ENCODE data around the gene TCF19. TPM values are rescaled to one million over a fixed set of nuclear protein-coding genes. Genes with fewer than 3 reads are reported as not detected.

Gene TCF19
- total RNA-seq, 1 experiment from 2014 or later = 12.7 TPM

GRCh38 chr6:31172973-31173384 is 14.6 kb downstream of the TCF19 start (continued):
- TF ChIP-seq MAX (CRISPR knock-in tag; IDR thresholded peaks at IDR 0.05) (peak; percentile 85), TEAD4 (CRISPR knock-in tag; IDR thresholded peaks at IDR 0.05) (no peak), GRHL2 (CRISPR knock-in tag; IDR thresholded peaks at IDR 0.05; ENCODE audit: insufficient replicate concordance, severe bottlenecking) (no peak), PRDM15 (CRISPR knock-in tag; IDR thresholded peaks at IDR 0.05) (peak; percentile 85)

- H3K4me1 Mint-ChIP-seq = peaks cover 62% of the 10 kb centered on the region
- H3K4me3 Mint-ChIP-seq = peak overlapping the region; percentile 81
- no peak for ATAC-seq
These were observed 15.0 kb downstream of the TCF19 start for GRCh38 chr6:31173406-31173805.

More at GRCh38 chr6:31173406-31173805, 15.0 kb downstream of the TCF19 start:
- TF ChIP-seq CREB1 (CRISPR knock-in tag; IDR thresholded peaks at IDR 0.05) (0 out of 2 replicates have a peak, but pooled peaks have one; percentile 1), MLX (CRISPR knock-in tag; IDR thresholded peaks at IDR 0.05) (no peak), ARID4B (CRISPR knock-in tag; IDR thresholded peaks at IDR 0.05; ENCODE audit: borderline replicate concordance) (no peak), CTCF (IDR thresholded peaks at IDR 0.05) (no peak), FOXP1 (CRISPR knock-in tag; IDR thresholded peaks at IDR 0.05; ENCODE audit: borderline replicate concordance) (peak; percentile 33; the same call in 1 of the 2 replicates), ZNF425 (CRISPR knock-in tag; conservative IDR thresholded peaks at IDR 0.05) (0 out of 2 replicates have a peak, but pooled peaks have one; percentile 41), USF2 (CRISPR knock-in tag; IDR thresholded peaks at IDR 0.05) (no peak), AFF4 (CRISPR knock-in tag; IDR thresholded peaks at IDR 0.05; ENCODE audit: borderline replicate concordance) (0 out of 2 replicates have a peak, but pooled peaks have one; percentile 11)
- H3K27me3 Mint-ChIP-seq (ENCODE audit: low read depth) = no peaks in the 10 kb centered on the region
- ChIA-PET CTCF (interaction anchor here (1.5 to 4.8 kb wide), 6 partner anchors 11 to 58 kb away, joined by 5 to 60 read pairs (median 14); partner anchors contain the start of genes CCHCR1, PSORS1C1, PSORS1C2 and TCF19), POLR2A (interaction anchor here (0.6 to 2.9 kb wide), 6 partner anchors 10 to 454 kb away, joined by 3 to 44 read pairs (median 7); partner anchors contain the start of gene TCF19)
- H3K36me3 Mint-ChIP-seq = peaks cover 25% of the 10 kb centered on the region
- DNase-seq (ENCODE audit: low spot score) = no peak
- H3K27ac Mint-ChIP-seq = peak overlapping the region; percentile 100
- no peaks in the 10 kb centered on the region for H3K9me3 Mint-ChIP-seq

All from WTC11 (cell line).